Left lung (tissue), 10 donors: Measurements from ENCODE around the gene CXXC5. TPM values are rescaled to one million over a fixed set of nuclear protein-coding genes. Genes with fewer than 3 reads are reported as not detected.

Experiments used
- ATAC-seq: fragments of 200-7000 bp; cut with Tn5 transposase; one replicate; pipeline ENCODE4 v1.9.1; 2020; ENCODE audit warnings: moderate library complexity
- DNase-seq, 4 donors: peaks; one replicate each; pipeline ENCODE4 v3.0.0-alpha.2; 2013 to 2020
- H3K27ac ChIP-seq, 2 donors: fragments of 200-600 bp; sonication (generic) in 1 of 2; one replicate each; pipeline versions ENCODE4 v1.5.0 to v1.8.0; 2020 to 2021
- H3K27me3 ChIP-seq, 2 donors: fragments of 200-600 bp; sonication (generic) in 1 of 2; one replicate each; pipeline versions ENCODE4 v1.5.0 to v1.8.0; 2020 to 2021
- H3K36me3 ChIP-seq, 2 donors: fragments of 200-600 bp; sonication (generic) in 1 of 2; one replicate each; pipeline versions ENCODE4 v1.5.0 to v1.8.0; 2020 to 2021
- H3K4me1 ChIP-seq, 2 donors: fragments of 200-600 bp; one replicate each; pipeline ENCODE4 v1.8.0; 2021
- H3K4me3 ChIP-seq, 2 donors: fragments of 200-600 bp; sonication (generic) in 1 of 2; one replicate each; pipeline versions ENCODE4 v1.5.0 to v1.8.0; 2020 to 2021; ENCODE audit warnings: mild to moderate bottlenecking in 1 of 2
- H3K9me3 ChIP-seq, 2 donors: fragments of 200-600 bp; sonication (generic) in 1 of 2; one replicate each; pipeline versions ENCODE4 v1.5.0 to v1.8.0; 2020 to 2021
- CTCF ChIP-seq, 2 donors: fragments of 200-600 bp; sonication (generic) in 1 of 2; IDR thresholded peaks; one replicate each; pipeline versions ENCODE4 v1.5.0 to v1.8.0; 2021; ENCODE audit warnings: antibody characterized with exemption in 2 of 2
- intact Hi-C, 2 donors: fragments of 100-400 bp; cut with DNase I; formaldehyde crosslinking; loops; one replicate each; pipeline versions ENCODE4 v1.11.2 to v1.14.2; 2022
- polyA plus RNA-seq, 6 donors: library from polyadenylated mRNA; unstranded; fragments of 120-200 nt; gene quantifications; one replicate each; pipeline ENCODE4 v1.2.1, GENCODE V29; 2013; ENCODE audit not compliant: insufficient read length in 6 of 6
- total RNA-seq, 2 donors: library from RNA; stranded (reverse); fragmentation: NEBNext Ultra II Directional; extraction: Animal tissue kit (Norgen Biotek cat#: 25700); gene quantifications; one replicate each; pipeline ENCODE4 v1.2.1, GENCODE V29; 2021
- donor health status: DM: no; HTN: yes; CAD: no.
- donor health status: DM: no; HTN: no; CAD: no.

The CXXC5 gene
- total and polyA plus RNA-seq, 8 donors, result 24.5 to 53.5 (median 40.9) TPM

- intact Hi-C loops, result no loop called here
- TF ChIP-seq CTCF (IDR thresholded peaks at IDR 0.05), result no peak
- H3K9me3 ChIP-seq, result no peaks in the 10 kb centered on the region
- no peak overlapping the region for H3K4me3 ChIP-seq
- H3K36me3 ChIP-seq, result no peaks in the 10 kb centered on the region
- ATAC-seq (no peak), DNase-seq (no peak)
- no peak overlapping the region for H3K27ac ChIP-seq
- no peaks in the 10 kb centered on the region for H3K4me1 ChIP-seq
- H3K27me3 ChIP-seq, result no peaks in the 10 kb centered on the region
Observed at GRCh38 chr5:139733010-139733688, 85.0 kb downstream of the CXXC5 start.

Other genes starting within 250 kb of the CXXC5 start
- 1 to 10 TPM; 3.6 to 4.3 TPM for gene SPATA24, start 244.3 kb upstream of the CXXC5 start, total RNA-seq
- gene SPATA24, start 244.3 kb upstream of the CXXC5 start, polyA plus RNA-seq, result 10 to 100 TPM in 1 of 6 donors, 1 to 10 TPM in 5; 7.5 to 10.3 (median 8.9) TPM
- gene DNAJC18, start 208.8 kb upstream of the CXXC5 start, total RNA-seq, result 10 to 100 TPM; 10.0 to 13.2 TPM
- 10 to 100 TPM; 27.2 to 40.2 (median 30.1) TPM for gene DNAJC18, start 208.8 kb upstream of the CXXC5 start, polyA plus RNA-seq
- 10 to 100 TPM; 25.4 to 48.9 TPM for gene ECSCR, start 185.6 kb upstream of the CXXC5 start, total RNA-seq
- gene ECSCR, start 185.6 kb upstream of the CXXC5 start, polyA plus RNA-seq, result 10 to 100 TPM; 62.5 to 72.6 (median 65.2) TPM
- not detected for gene SMIM33, start 177.3 kb upstream of the CXXC5 start, total RNA-seq
- under 1 TPM in 4 of 6 donors, not detected in 2; 0.06 to 0.11 (median 0.07) TPM for gene SMIM33, start 177.3 kb upstream of the CXXC5 start, polyA plus RNA-seq
- gene STING1, start 165.6 kb upstream of the CXXC5 start, total RNA-seq, result 100 to 1,000 TPM in 1 of 2 donors, 10 to 100 TPM in 1; 100.0 to 105 TPM
- gene STING1, start 165.6 kb upstream of the CXXC5 start, polyA plus RNA-seq, result 10 to 100 TPM; 64.3 to 75.7 (median 69.0) TPM
- gene UBE2D2, start 87.0 kb upstream of the CXXC5 start, total RNA-seq, result 100 to 1,000 TPM; 122 to 125 TPM
- gene UBE2D2, start 87.0 kb upstream of the CXXC5 start, polyA plus RNA-seq, result 100 to 1,000 TPM; 141 to 160 (median 148) TPM
- gene PSD2, start 147.5 kb downstream of the CXXC5 start, total RNA-seq, result under 1 TPM in 1 of 2 donors, not detected in 1; 0.06 TPM
- 1 to 10 TPM; 1.2 to 2.5 (median 1.8) TPM for gene PSD2, start 147.5 kb downstream of the CXXC5 start, polyA plus RNA-seq